ENCODE measurements around the gene CCNK. TPM values are rescaled to one million over a fixed set of nuclear protein-coding genes. Genes with fewer than 3 reads are reported as not detected.

CCNK gene
- total RNA-seq, 2 donors from 2014 or later: 15.5 to 43.1 TPM

DNA sequence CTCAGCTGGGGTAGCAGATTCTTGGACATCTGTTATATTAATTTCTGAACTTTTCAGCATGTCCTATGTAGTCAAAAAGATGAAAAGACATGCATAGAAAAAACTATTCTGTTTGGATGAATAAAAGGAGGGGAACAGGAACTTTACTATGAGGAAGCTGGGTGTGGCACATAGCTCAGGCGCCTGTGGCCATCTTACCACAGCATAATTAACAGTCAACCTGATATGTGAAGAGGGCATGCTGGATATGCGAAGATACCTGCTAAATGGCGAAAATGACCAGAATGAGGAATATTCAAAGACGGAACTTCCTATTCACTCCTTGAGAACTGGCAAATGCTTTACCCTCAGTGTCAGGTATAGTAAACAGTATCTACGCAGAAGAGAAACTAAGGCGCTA, 19.0 kb upstream of the CCNK start:
- WGBS: 70% methylated on average over 6 of the region's 6 CpGs
- Histone ChIP-seq H3K27ac (no peak overlapping the region), H3K4me3 (no peak overlapping the region), H3K4me1 (replicated peaks) (no peaks in the 10 kb centered on the region), H3K36me3 (no peaks in the 10 kb centered on the region), H3K9me3 (no peaks in the 10 kb centered on the region), H3K27me3 (replicated peaks; ENCODE audit: insufficient read depth) (no peaks in the 10 kb centered on the region)
- no peak for TF ChIP-seq POLR2AphosphoS5 (IDR thresholded peaks at IDR 0.05)
- TF ChIP-seq POLR2A (IDR thresholded peaks at IDR 0.05): no peak
- intact Hi-C loops (cut with DNase I): no loop called here
- no peak for DNase-seq (ENCODE audit: low spot score)

- H3K4me1 ChIP-seq (replicated peaks): no peaks in the 10 kb centered on the region
- no peak overlapping the region for H3K27ac ChIP-seq
- intact Hi-C loops (cut with DNase I): no loop called here
- TF ChIP-seq POLR2A (IDR thresholded peaks at IDR 0.05) (no peak), POLR2AphosphoS5 (IDR thresholded peaks at IDR 0.05) (no peak)
- TF ChIP-seq, protein P1, sequence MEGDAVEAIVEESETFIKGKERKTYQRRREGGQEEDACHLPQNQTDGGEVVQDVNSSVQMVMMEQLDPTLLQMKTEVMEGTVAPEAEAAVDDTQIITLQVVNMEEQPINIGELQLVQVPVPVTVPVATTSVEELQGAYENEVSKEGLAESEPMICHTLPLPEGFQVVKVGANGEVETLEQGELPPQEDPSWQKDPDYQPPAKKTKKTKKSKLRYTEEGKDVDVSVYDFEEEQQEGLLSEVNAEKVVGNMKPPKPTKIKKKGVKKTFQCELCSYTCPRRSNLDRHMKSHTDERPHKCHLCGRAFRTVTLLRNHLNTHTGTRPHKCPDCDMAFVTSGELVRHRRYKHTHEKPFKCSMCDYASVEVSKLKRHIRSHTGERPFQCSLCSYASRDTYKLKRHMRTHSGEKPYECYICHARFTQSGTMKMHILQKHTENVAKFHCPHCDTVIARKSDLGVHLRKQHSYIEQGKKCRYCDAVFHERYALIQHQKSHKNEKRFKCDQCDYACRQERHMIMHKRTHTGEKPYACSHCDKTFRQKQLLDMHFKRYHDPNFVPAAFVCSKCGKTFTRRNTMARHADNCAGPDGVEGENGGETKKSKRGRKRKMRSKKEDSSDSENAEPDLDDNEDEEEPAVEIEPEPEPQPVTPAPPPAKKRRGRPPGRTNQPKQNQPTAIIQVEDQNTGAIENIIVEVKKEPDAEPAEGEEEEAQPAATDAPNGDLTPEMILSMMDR (IDR thresholded peaks at IDR 0.05): no peak
- DNase-seq (ENCODE audit: low spot score): no peak
- no peaks in the 10 kb centered on the region for H3K27me3 ChIP-seq (replicated peaks; ENCODE audit: insufficient read depth)
- no peak overlapping the region for H3K4me3 ChIP-seq
- 83% methylated on average over 4 of the region's 4 CpGs for whole genome bisulfite sequencing
- H3K9me3 ChIP-seq: no peaks in the 10 kb centered on the region
- H3K36me3 ChIP-seq: no peaks in the 10 kb centered on the region
These were observed 17.2 kb upstream of the CCNK start for GRCh38 chr14:99463974-99464373.

DNA sequence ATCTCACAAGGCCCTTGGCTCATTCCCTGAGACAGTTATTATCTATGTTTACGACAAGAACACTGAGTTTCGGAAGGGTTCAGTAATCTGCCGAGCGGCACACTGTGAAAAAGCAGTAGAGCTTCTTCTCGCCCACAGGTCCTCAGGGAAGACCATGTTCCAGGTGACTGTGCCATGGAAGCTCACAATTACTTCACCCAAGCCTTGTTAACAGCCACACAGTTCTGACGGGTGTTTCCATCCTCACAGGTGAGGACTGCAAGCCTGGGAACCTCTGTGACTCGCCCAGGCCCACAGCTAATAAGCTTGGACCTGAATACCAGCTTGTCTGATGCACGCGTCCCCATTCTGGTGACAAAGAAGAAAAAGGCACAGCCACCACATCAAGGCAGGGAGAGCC, 15.9 kb upstream of the CCNK start:
- Histone ChIP-seq H3K27me3 (replicated peaks; ENCODE audit: insufficient read depth) (no peaks in the 10 kb centered on the region), H3K4me3 (no peak overlapping the region)
- WGBS: 75% methylated on average over 9 of the region's 9 CpGs

GRCh38 chr14:99466758-99467157, 14.5 kb upstream of the CCNK start:
- intact Hi-C loops (cut with DNase I): no loop called here
- H3K4me1 ChIP-seq (replicated peaks): no peaks in the 10 kb centered on the region
- DNase-seq (ENCODE audit: low spot score): no peak
- no peak overlapping the region for H3K27ac ChIP-seq
- no peaks in the 10 kb centered on the region for H3K27me3 ChIP-seq (replicated peaks; ENCODE audit: insufficient read depth)
- H3K4me3 ChIP-seq: no peak overlapping the region
- WGBS: 72% methylated on average over 3 of the region's 3 CpGs
- no peaks in the 10 kb centered on the region for H3K9me3 ChIP-seq
- TF ChIP-seq POLR2A (IDR thresholded peaks at IDR 0.05) (no peak), POLR2AphosphoS5 (IDR thresholded peaks at IDR 0.05) (no peak)
- H3K36me3 ChIP-seq: no peaks in the 10 kb centered on the region

More for the DNA sequence above, 15.9 kb upstream of the CCNK start:
- TF ChIP-seq, protein P1 (IDR thresholded peaks at IDR 0.05): no peak
- TF ChIP-seq POLR2A (IDR thresholded peaks at IDR 0.05): no peak
- no peak for TF ChIP-seq POLR2AphosphoS5 (IDR thresholded peaks at IDR 0.05)
- DNase-seq (ENCODE audit: low spot score): no peak
- no peaks in the 10 kb centered on the region for H3K4me1 ChIP-seq (replicated peaks)
- no peak overlapping the region for H3K27ac ChIP-seq
- H3K36me3 ChIP-seq: no peaks in the 10 kb centered on the region
- no peaks in the 10 kb centered on the region for H3K9me3 ChIP-seq
- intact Hi-C loops (cut with DNase I): no loop called here

- Histone ChIP-seq H3K27ac (no peak overlapping the region), H3K4me3 (no peak overlapping the region), H3K27me3 (replicated peaks; ENCODE audit: insufficient read depth) (no peaks in the 10 kb centered on the region), H3K36me3 (no peaks in the 10 kb centered on the region), H3K9me3 (no peaks in the 10 kb centered on the region), H3K4me1 (replicated peaks) (no peaks in the 10 kb centered on the region)
- TF ChIP-seq POLR2A (IDR thresholded peaks at IDR 0.05): no peak
- no peak for TF ChIP-seq POLR2AphosphoS5 (IDR thresholded peaks at IDR 0.05)
- TF ChIP-seq, protein P1 (IDR thresholded peaks at IDR 0.05): no peak
- no peak for DNase-seq (ENCODE audit: low spot score)
- intact Hi-C loops (cut with DNase I): no loop called here
- 71% methylated on average over 9 of the region's 9 CpGs for WGBS
These were observed 13.7 kb upstream of the CCNK start for GRCh38 chr14:99467336-99468078.

GRCh38 chr14:99468081-99468480, 13.1 kb upstream of the CCNK start:
- 83% methylated on average over 4 of the region's 4 CpGs for WGBS
- Histone ChIP-seq H3K4me3 (no peak overlapping the region), H3K36me3 (no peaks in the 10 kb centered on the region), H3K27me3 (replicated peaks; ENCODE audit: insufficient read depth) (no peaks in the 10 kb centered on the region), H3K27ac (no peak overlapping the region), H3K4me1 (replicated peaks) (no peaks in the 10 kb centered on the region), H3K9me3 (no peaks in the 10 kb centered on the region)
- TF ChIP-seq POLR2A (IDR thresholded peaks at IDR 0.05) (no peak), POLR2AphosphoS5 (IDR thresholded peaks at IDR 0.05) (no peak)
- TF ChIP-seq, protein P1 (IDR thresholded peaks at IDR 0.05): no peak
- DNase-seq (ENCODE audit: low spot score): no peak
- intact Hi-C loops (cut with DNase I): no loop called here
